Frontal cortex (tissue), 4 donors: ENCODE measurements around the gene AMDHD1. TPM values are rescaled to one million over a fixed set of nuclear protein-coding genes. Genes with fewer than 3 reads are reported as not detected.

Experiments used
- DNase-seq, 2 donors: peaks; one replicate each; pipeline ENCODE4 v3.0.0; 2012; ENCODE audit warnings: low spot score in 2 of 2
- FAIRE-seq: peaks from 2 replicates; lab custom pipeline; 2012; peaks lifted over from hg19 to GRCh38; lab: Jason Lieb, UNC
- total RNA-seq: library from RNA; depleted of rRNA; stranded (reverse); fragments of >200 nt; gene quantifications from one replicate; pipeline ENCODE4 v1.2.3, GENCODE V29; 2014
- donor health status: control.
- donor health status: control.
- donor health status: control.

Gene AMDHD1
- 0.82 TPM for total RNA-seq

- FAIRE-seq (no peak), DNase-seq (peak; percentile 58 to 64)
Observed at GRCh38 chr12:95943330-95943842, at the start of gene AMDHD1. TSS of gene AMDHD1 (plus strand) at chr12:95943331. CDS start at chr12:95943399, 68 bp downstream.

GRCh38 chr12:95896846-95897245 is 46.3 kb upstream of the AMDHD1 start:
- peak in 1 of 2 donors; percentile 6 for DNase-seq
- no peak for FAIRE-seq

GRCh38 chr12:95898081-95898480 is 45.0 kb upstream of the AMDHD1 start:
- no peak for DNase-seq
- FAIRE-seq = no peak

GRCh38 chr12:95908573-95908972 is 34.6 kb upstream of the AMDHD1 start:
- DNase-seq (no peak), FAIRE-seq (no peak)

- DNase-seq (no peak), FAIRE-seq (no peak)
Observed at GRCh38 chr12:95909871-95910270, 33.3 kb upstream of the AMDHD1 start.

- DNase-seq (peak; percentile 19 to 25), FAIRE-seq (no peak)
Observed at GRCh38 chr12:95918194-95918993, 24.7 kb upstream of the AMDHD1 start.

GRCh38 chr12:95919110-95919509 is 24.0 kb upstream of the AMDHD1 start:
- DNase-seq (no peak), FAIRE-seq (no peak)

GRCh38 chr12:95922231-95922630 is 20.9 kb upstream of the AMDHD1 start:
- no peak for FAIRE-seq
- DNase-seq = no peak

- FAIRE-seq (no peak), DNase-seq (no peak)
Observed at GRCh38 chr12:95940514-95940913, 2.6 kb upstream of the AMDHD1 start.

- no peak for DNase-seq
- FAIRE-seq = no peak
Observed at GRCh38 chr12:95942101-95942523, 1.0 kb upstream of the AMDHD1 start.

GRCh38 chr12:95942524-95943329 is 404 bp upstream of the AMDHD1 start, which contains the start of gene CCDC38:
TSS of gene CCDC38 (minus strand) at chr12:95942614. CDS start at chr12:95936509, 6,105 bp downstream.
- DNase-seq (peak; percentile 82 to 83), FAIRE-seq (no peak)

GRCh38 chr12:95944108-95944704 is 1.1 kb downstream of the AMDHD1 start:
- no peak for DNase-seq
- no peak for FAIRE-seq

GRCh38 chr12:95949477-95950206 is 6.5 kb downstream of the AMDHD1 start:
- DNase-seq (no peak), FAIRE-seq (no peak)

GRCh38 chr12:95951515-95951914 is 8.4 kb downstream of the AMDHD1 start:
- no peak for FAIRE-seq
- no peak for DNase-seq

- FAIRE-seq (no peak), DNase-seq (no peak)
Observed at GRCh38 chr12:95953000-95953399, 9.9 kb downstream of the AMDHD1 start.

- DNase-seq = no peak
- FAIRE-seq = no peak
Observed at GRCh38 chr12:95955549-95956159, 12.5 kb downstream of the AMDHD1 start.

- FAIRE-seq (no peak), DNase-seq (no peak)
Observed at GRCh38 chr12:95956557-95957145, 13.5 kb downstream of the AMDHD1 start.

- DNase-seq = no peak
- FAIRE-seq = no peak
Observed at GRCh38 chr12:95959107-95959506, 16.0 kb downstream of the AMDHD1 start.

- DNase-seq (no peak), FAIRE-seq (no peak)
Observed at GRCh38 chr12:95960241-95960640, 17.1 kb downstream of the AMDHD1 start.
